Stimulated activated naive CD4-positive, alpha-beta T cell treated with Interleukin-2 at 50 U/mL for 16 hours (primary cell): ENCODE measurements around the gene DGCR6.
"Not testable (repeated sequence)": the region's sequence is repeated elsewhere in the genome, so short reads cannot be mapped to it uniquely, and the experiment has no call there.

Source experiments
- DNase-seq: peaks from one replicate; lab custom pipeline; 2025; lab: John Stamatoyannopoulos, UW

The DGCR6 gene

DNA sequence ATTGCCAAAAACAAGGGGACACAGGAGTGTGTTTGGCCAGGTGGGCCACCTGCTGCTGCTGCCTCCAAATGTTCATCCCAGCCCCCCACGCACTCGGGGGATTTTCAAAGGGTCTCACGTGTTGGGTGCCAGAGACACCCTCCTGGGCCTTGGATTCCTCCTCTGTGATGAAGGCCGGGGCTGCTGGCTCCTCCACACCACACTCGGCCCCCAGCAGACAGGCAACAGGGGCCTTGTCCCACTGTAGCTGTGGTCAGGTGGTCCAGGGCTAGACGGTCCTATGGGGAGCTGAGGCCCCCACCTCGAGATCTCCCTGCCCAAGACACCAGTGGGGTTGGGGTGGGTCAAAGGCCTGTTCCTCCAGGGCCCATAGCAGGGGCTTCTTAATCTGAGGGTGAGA is 55.1 kb downstream of the DGCR6 start:
- not testable (repeated sequence) for DNase-seq
